ENCODE results near the gene AFG3L2.

DNA sequence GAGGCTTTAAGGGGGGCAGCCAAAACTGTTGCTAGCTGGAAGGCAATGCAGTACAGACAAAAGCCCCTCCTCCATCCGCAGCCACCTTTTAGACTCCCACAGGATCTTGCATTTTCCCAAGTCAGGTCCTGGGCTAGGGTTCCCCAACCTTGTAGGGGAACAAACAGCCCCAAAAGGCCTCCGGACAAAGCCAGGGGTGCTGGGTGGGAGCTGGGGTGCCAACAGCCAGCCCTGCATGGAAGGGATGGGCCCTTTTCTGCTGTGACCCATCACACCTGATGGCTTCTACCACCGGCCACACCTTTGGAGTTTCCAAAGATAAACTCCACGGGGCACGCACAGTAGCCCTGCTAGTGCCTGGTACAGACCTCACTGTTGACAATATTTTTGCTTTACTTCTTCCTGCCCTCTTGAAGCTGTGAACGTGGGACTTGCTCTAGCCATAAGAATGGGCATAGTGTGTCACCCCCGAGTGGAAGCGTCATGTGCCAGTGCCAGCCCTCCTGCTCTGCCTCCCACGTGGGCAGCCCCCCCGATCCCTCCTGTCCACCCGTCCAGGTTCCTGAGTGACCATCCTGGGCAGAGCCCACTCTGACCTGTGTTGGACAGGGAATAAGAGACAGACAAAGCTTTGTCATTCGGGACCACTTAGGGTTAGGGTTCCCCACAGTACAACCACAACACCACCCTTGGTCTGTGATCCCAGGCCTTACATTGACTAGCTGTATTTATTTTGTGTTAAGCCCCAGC is 50.1 kb downstream of the AFG3L2 start:
- no peak for TF ChIP-seq CTCF (conservative IDR thresholded peaks at IDR 0.05 in 1 of 2, IDR thresholded peaks at IDR 0.05 in 1 of 2; ENCODE audit: extremely low read depth in 1 of 2, insufficient read depth in 1 of 2, low read depth in 1 of 2, low read length in 2 of 2)
- no peak for TF ChIP-seq EZH2 (IDR thresholded peaks at IDR 0.05; ENCODE audit: borderline replicate concordance, low read length)

Data from mammary epithelial cell (primary cell).